IPS-15b (cell line): ENCODE measurements around the gene CBX7.

Experiments used
- H3K27me3 ChIP-seq: one replicate; pipeline ENCODE4 v1.6.1; 2013; ENCODE audit warnings: low read length; ENCODE audit not compliant: control insufficient read depth, insufficient read depth
- H3K36me3 ChIP-seq: one replicate; pipeline ENCODE4 v1.6.1; 2013; ENCODE audit warnings: low read length; ENCODE audit not compliant: control insufficient read depth, insufficient read depth
- H3K4me1 ChIP-seq: one replicate; pipeline ENCODE4 v1.6.1; 2013; ENCODE audit warnings: mild to moderate bottlenecking, low read length; ENCODE audit not compliant: control insufficient read depth, insufficient read depth
- H3K4me3 ChIP-seq: one replicate; pipeline ENCODE4 v1.5.1; 2013; ENCODE audit warnings: low read depth, low read length
- H3K9ac ChIP-seq: one replicate; pipeline ENCODE4 v1.6.1; 2013; ENCODE audit warnings: low read depth, mild to moderate bottlenecking, low read length
- H3K9me3 ChIP-seq: one replicate; pipeline ENCODE4 v1.6.1; 2013; ENCODE audit warnings: mild to moderate bottlenecking, low read length; ENCODE audit not compliant: control insufficient read depth, insufficient read depth

Gene CBX7

GRCh38 chr22:39106326-39106725 lies 46.2 kb downstream of the CBX7 start:
- no peaks in the 10 kb centered on the region for H3K36me3 ChIP-seq
- no peaks in the 10 kb centered on the region for H3K9me3 ChIP-seq
- H3K9ac ChIP-seq, result no peak overlapping the region
- H3K4me1 ChIP-seq, result peaks cover 7% of the 10 kb centered on the region
- H3K4me3 ChIP-seq, result no peak overlapping the region
- no peaks in the 10 kb centered on the region for H3K27me3 ChIP-seq

DNA sequence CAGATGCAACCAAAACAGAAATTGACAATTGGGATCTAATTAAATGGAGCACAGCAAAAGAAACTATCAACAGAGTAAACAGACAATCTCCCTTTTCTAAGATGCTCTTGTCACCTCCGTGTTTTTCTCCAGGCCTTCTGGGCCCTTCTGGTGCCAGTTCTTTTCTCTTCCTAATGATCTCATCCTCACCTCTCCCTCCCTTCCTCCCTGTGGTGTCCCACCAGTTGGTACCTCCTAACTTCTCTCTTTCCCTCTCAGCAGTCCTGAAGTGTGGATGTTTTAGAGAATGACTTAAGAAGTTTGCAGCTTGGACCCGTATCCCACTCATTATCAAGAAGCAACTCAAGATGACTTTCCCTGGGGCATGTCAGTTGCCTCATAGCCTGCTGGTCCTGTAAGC lies 49.0 kb downstream of the CBX7 start:
- Histone ChIP-seq H3K36me3 (no peaks in the 10 kb centered on the region), H3K9ac (no peak overlapping the region), H3K27me3 (no peaks in the 10 kb centered on the region), H3K9me3 (no peaks in the 10 kb centered on the region), H3K4me3 (no peak overlapping the region), H3K4me1 (peaks cover 2% of the 10 kb centered on the region)

GRCh38 chr22:39101226-39101625 lies 51.3 kb downstream of the CBX7 start:
- Histone ChIP-seq H3K9me3 (no peaks in the 10 kb centered on the region), H3K36me3 (no peaks in the 10 kb centered on the region), H3K9ac (no peak overlapping the region), H3K27me3 (no peaks in the 10 kb centered on the region), H3K4me1 (peaks cover 9% of the 10 kb centered on the region), H3K4me3 (peak overlapping the region; percentile 32)

DNA sequence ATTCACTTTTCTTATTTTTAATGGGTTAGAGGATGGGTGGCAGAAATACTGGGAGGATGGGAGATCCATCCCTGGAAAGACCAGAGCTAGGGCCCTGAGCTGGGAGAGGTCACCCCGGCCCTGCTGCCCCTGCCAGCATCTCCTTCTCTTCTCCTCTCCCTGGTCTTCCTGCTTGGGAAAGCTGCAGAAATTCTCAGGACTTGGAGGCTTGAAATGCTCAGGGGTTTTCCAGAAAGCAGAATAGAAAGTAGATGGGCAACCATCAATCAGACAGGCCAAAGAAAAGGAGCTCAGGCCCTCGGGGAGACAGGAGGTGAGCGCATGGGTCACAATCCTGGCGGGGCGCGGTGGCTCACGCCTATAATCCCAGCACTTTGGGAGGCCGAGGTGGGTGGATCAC lies 53.9 kb downstream of the CBX7 start:
- H3K9ac ChIP-seq, result no peak overlapping the region
- H3K4me1 ChIP-seq, result peaks cover 9% of the 10 kb centered on the region
- no peaks in the 10 kb centered on the region for H3K27me3 ChIP-seq
- H3K4me3 ChIP-seq, result no peak overlapping the region
- H3K9me3 ChIP-seq, result no peaks in the 10 kb centered on the region
- no peaks in the 10 kb centered on the region for H3K36me3 ChIP-seq

DNA sequence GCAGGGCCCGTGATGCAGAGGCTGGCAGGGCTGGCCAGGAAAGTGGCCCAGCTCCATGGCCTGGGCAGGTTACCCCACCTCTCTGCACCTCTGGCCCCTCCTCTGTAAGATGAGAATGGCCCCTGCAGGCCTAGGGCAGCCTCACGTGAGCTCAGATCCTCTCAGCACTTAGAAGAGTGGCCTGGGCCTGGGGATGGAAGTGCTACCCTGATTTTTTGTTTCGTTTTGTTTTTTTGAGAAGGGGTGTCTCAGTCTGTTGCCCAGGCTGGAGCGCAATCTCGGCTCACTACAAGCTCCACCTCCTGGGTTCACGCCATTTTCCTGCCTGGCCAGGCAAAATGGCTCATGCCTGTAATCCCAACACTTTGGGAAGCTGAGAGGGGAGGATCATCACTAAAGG lies 54.5 kb downstream of the CBX7 start:
- peaks cover 9% of the 10 kb centered on the region for H3K4me1 ChIP-seq

DNA sequence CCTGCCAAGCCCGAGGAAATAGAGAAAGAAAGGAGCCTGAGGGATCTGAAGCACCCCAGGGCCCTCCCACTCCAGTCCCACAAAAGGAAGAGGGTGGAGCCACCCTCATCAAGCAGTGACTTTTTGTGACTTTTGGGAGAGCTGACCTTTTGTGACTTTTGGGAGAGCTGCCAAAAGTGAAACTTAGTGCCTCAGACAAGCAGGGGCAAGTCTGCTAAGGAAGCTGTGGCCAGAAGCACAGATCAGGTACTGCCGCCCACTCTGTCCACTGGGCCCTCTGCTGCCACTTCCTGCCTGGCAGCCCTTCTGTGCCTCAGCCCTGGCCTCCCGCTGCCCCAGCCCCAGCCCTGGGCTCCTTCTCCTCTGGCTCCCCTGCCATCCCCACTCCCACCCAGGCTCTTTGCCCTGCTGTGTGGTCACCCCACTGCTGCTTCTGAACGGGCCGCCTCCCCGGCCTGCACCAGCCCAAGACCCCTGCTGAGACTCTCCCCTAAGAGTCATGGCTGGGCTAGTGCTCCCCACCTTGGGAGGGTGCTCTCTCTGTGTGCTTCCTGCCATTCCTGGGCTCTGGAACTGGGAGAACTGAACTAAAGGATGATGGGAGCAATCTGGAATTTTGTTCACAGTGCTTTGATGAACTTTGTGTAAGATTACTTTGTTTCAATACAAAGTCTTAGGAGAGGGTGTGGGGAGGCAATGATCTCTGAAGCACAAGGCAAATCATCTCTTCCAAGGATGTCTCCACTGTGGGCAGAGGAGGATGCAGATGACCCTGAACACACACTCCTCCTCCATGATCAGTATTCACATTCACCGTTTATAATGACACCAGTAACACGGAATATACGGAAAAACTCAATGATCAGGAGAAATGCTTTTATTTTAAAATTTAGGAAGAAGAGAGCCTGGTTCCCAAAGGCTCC lies 55.1 kb downstream of the CBX7 start, which contains the start of gene APOBEC3H:
Gene APOBEC3H, plus strand, starts transcription at position 147 of the 923 bp plus-strand sequence. CDS start 3,035 bp downstream, outside the sequence.
- Histone ChIP-seq H3K9ac (peak within 1 kb of the TSS; percentile 13), H3K4me3 (no peak within 1 kb of the TSS), H3K9me3 (no peaks in the 10 kb centered on the region), H3K4me1 (peaks cover 9% of the 10 kb centered on the region), H3K27me3 (no peaks in the 10 kb centered on the region), H3K36me3 (no peaks in the 10 kb centered on the region)

More for the DNA sequence above, 54.5 kb downstream of the CBX7 start:
- Histone ChIP-seq H3K36me3 (no peaks in the 10 kb centered on the region), H3K9me3 (no peaks in the 10 kb centered on the region), H3K4me3 (no peak overlapping the region), H3K9ac (peak overlapping the region; percentile 13), H3K27me3 (no peaks in the 10 kb centered on the region)

- Histone ChIP-seq H3K9ac (no peak overlapping the region), H3K4me3 (no peak overlapping the region), H3K4me1 (peaks cover 9% of the 10 kb centered on the region), H3K9me3 (no peaks in the 10 kb centered on the region), H3K36me3 (no peaks in the 10 kb centered on the region), H3K27me3 (no peaks in the 10 kb centered on the region)
Observed at GRCh38 chr22:39095971-39096370, 56.5 kb downstream of the CBX7 start.

DNA sequence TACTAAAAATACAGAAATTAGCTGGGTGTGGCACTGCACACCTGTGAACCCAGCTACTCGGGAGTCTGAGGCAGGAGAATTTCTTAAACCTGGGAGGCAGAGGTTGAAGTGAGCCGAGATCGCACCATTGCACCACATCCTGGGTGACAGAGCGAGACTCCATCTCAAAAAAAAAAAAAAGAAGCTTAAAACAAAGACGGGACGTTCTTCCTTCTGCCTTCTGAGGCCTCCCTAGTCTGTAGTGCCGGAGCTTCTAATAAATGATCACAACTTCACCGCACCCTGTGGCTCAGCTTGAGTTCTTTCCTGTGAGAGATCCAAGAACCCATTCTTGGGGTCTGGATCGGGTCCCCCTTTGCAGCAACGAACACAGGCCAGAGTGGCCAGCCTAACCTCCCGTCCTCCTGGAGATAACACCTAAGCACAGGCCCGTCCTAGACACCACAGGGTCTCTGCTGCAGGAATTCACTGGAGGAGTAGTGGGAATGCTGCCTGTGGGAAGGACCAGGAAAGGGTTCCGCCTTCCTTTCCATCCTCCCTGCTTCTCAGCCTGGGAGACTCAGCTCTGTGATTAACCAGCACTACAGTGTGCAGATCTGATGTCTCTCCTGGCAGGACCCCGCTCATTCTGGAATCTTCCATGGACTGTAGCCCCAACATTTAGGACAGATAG lies 57.6 kb downstream of the CBX7 start:
- H3K4me3 ChIP-seq, result no peak overlapping the region
- H3K4me1 ChIP-seq, result peaks cover 6% of the 10 kb centered on the region
- H3K9me3 ChIP-seq, result no peaks in the 10 kb centered on the region
- no peaks in the 10 kb centered on the region for H3K27me3 ChIP-seq
- no peak overlapping the region for H3K9ac ChIP-seq
- no peaks in the 10 kb centered on the region for H3K36me3 ChIP-seq

- Histone ChIP-seq H3K9ac (no peak overlapping the region), H3K36me3 (no peaks in the 10 kb centered on the region), H3K4me1 (peaks cover 5% of the 10 kb centered on the region), H3K4me3 (no peak overlapping the region), H3K27me3 (no peaks in the 10 kb centered on the region), H3K9me3 (no peaks in the 10 kb centered on the region)
Observed at GRCh38 chr22:39092111-39092862, 60.2 kb downstream of the CBX7 start.

- Histone ChIP-seq H3K9me3 (no peaks in the 10 kb centered on the region), H3K27me3 (no peaks in the 10 kb centered on the region), H3K9ac (no peak overlapping the region), H3K36me3 (no peaks in the 10 kb centered on the region), H3K4me3 (no peak overlapping the region), H3K4me1 (peaks cover 2% of the 10 kb centered on the region)
Observed at GRCh38 chr22:39091126-39092081, 61.1 kb downstream of the CBX7 start.
